Activated CD4-positive, alpha-beta T cell treated with anti-CD3 and anti-CD28 coated beads for 4 hours (primary cell): ENCODE results near the gene ADNP2.

Source experiments
- DNase-seq, 2 donors: peaks; one replicate each; pipeline ENCODE4 v3.0.0-alpha.2; 2020

Gene ADNP2, protein sequence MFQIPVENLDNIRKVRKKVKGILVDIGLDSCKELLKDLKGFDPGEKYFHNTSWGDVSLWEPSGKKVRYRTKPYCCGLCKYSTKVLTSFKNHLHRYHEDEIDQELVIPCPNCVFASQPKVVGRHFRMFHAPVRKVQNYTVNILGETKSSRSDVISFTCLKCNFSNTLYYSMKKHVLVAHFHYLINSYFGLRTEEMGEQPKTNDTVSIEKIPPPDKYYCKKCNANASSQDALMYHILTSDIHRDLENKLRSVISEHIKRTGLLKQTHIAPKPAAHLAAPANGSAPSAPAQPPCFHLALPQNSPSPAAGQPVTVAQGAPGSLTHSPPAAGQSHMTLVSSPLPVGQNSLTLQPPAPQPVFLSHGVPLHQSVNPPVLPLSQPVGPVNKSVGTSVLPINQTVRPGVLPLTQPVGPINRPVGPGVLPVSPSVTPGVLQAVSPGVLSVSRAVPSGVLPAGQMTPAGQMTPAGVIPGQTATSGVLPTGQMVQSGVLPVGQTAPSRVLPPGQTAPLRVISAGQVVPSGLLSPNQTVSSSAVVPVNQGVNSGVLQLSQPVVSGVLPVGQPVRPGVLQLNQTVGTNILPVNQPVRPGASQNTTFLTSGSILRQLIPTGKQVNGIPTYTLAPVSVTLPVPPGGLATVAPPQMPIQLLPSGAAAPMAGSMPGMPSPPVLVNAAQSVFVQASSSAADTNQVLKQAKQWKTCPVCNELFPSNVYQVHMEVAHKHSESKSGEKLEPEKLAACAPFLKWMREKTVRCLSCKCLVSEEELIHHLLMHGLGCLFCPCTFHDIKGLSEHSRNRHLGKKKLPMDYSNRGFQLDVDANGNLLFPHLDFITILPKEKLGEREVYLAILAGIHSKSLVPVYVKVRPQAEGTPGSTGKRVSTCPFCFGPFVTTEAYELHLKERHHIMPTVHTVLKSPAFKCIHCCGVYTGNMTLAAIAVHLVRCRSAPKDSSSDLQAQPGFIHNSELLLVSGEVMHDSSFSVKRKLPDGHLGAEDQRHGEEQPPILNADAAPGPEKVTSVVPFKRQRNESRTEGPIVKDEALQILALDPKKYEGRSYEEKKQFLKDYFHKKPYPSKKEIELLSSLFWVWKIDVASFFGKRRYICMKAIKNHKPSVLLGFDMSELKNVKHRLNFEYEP

DNA sequence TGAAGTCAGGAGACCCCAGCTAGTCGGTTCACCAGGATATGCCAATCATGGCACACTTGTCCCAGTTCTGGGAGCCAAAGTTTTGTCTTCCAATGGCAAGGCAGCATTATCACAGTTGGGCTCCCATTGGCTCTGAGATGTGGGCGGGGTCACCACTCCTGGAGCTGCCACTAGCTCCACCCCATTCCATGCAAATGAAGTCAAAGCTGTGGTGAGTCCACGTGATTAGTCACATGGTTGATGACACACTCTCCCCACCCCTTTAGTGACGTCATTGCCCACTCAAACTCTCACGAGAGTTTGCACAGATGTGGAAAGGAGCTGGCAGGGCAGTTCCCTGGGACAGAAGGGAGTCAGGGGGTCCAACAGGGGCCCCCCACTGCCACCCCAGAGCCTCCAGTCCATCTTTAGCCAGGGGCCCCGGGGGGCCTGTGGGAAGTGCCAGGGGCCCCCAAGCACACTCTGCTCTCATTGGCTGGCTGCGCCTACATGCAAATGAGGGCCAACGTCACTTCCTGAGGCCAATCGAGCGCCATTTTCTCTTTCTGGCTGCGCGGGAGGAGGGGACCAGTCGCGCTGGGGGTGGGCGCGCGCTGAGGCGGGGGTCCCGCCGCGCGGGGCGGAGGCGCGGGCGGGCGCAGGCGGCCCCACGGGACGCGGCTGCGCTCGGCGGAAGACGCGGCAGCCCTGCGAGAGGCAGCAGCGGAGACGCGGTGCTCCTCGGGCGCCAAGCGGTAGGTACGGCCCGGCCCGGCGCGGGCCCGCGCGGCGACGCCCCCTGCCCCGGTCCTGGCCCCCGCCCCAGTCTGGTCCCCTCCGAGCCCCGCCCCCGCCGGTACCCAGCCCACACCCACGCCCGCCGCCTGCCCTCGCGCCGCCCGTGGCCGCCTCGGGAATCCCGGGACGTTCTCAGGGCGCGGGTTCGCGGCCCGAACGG lies at the start of gene ADNP2:
TSS of gene ADNP2 (plus strand) at position 524 of the 937 bp plus-strand sequence. CDS start 8,281 bp downstream, outside the sequence.
- DNase-seq: peak; percentile 83 to 85

DNA sequence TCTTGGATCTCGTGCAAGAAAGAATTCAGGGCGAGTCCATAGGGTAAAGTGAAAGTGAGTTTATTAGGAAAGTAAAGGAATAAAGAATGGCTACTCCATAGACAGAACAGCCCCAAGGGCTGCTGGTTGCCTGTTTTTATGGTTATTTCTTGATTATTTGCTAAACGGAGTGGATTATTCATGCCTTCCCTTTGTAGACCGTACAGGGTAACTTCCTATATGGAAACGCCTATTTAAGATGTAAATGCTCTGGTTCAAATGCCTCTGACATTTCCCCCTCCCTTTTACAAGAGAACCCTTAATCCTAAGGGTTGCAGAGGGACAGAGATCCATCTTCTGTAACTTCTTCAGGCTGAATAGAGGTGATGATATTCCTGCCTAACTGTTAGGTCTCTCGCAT lies 49.1 kb upstream of the ADNP2 start:
- no peak for DNase-seq

DNA sequence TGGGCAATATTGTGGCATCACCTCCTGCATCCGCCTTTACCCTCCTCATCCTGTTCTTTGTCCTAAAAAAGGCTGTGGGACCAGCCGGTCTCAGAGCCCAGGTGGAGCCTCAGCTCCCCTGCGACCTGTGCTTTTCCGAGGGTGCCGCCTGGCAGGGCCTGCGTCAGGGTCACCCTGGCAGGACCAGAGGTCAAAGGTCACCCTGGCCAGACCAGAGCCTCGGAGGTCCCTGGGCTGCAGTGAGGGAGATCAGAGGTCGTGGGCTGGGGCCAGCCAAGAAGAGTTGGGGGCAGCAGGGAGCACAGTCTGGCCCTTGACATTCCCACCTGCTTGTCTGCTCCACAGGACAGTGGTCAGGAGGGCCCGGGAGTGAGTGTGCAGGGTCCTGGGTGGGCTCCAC lies 43.4 kb upstream of the ADNP2 start:
- no peak for DNase-seq

DNA sequence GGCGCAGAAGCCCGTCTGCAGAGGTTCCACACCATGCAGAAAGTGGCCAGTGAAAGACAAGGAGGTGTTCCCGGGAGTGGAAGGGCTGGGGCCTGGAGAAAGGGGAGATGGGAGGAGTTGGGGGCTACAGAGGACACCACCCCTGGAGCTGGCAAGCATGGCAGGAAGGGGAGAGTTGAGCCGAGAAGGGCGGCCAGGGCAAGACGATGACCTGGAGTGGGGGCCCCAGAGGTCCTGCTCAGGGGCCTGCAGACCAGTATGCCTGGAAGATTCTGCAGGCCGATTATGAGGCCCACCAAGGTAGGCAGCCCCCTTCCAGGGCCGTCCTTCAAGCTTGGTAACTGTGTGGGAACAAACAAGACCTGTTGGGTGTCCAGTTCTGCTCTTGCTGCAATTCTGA lies 41.7 kb upstream of the ADNP2 start:
- DNase-seq: no peak

DNA sequence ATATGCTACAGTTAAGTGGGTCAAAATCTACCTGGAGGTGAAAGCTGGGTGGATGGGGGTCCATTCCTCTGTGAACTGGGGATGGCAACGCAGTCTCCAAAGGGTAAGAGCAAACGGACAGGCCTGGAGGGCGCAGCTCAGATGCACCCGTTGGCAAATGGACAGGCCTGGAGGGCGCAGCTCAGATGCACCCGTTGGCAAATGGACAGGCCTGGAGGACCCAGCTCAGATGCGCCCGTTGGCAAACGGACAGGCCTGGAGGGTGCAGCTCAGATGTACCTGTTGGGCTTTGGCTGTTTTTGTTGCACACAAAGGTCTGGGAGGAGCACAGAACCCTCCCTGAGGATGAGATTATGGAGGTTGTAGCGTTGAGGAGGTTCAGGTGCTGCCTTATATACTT lies 41.2 kb upstream of the ADNP2 start:
- no peak for DNase-seq

DNA sequence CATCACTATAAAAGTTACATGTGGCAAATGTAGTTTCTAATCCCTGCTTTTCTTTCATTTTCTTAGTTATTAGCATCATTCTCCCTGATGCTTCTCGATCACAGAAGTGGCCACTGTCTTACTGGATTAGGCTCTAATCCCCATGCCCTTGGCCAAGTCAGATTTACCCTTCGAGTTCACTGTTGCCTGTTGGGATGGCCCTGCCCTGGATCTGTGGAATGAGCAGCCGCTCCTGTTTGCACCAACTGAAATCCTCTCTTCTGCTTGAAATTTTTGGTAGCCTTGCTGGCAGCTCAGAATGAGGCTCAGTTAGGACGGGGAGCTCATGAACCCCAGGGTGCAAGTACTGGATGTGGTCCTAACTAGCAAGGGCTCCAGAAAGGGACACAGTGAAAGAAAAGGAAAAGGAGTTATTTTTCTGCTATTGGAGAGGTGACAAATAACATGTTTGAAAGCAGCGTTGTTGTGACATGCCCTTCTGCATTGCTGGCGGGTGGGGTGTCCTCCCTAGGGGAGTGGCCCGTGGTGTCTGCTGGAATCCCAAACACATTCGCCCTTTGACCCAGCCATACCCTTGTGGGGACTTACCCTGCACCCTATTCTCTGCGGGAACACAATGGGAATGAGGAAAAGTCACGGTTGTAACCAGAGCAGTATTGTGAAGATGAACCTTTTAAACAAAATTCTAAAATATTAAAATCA lies 40.3 kb upstream of the ADNP2 start:
- no peak for DNase-seq

DNA sequence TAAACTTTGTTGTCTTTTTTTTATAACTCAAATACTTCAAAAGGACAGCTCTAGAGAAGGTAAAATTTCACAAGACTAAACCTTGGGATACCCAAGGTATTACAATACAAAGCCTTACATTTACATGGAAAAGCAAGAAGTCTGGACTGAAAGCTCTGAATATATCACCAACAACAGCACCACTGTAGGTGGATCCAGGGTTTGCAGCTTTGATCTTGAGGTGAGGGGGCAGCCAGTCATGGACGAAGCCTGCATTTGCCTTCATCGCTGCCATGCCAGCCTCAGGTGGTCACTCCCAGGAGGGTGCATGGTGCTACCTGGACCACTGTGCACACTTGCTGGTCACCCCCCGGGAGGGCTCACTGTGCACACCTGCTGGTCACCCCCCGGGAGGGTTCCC lies 38.2 kb upstream of the ADNP2 start:
- DNase-seq: no peak

DNA sequence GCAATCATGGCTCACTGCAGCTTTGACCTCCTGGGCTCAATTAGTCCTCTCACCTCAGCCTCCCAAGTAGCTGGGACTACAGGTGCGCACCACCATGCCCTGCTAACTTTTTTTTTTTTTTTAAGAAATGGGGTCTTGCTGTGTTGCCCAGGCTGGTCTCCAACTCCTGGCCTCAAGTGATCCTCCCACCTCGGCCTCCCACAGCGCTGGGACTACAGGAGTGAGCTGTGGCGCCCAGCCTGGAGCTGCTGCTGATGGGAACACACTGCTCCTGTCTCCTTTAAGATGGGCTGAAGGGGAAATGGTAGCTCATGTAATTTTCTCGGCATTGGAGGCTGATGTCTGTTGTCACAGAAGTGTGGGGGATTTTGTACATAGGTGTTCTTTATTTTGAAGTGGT lies 34.9 kb upstream of the ADNP2 start:
- DNase-seq: no peak

DNA sequence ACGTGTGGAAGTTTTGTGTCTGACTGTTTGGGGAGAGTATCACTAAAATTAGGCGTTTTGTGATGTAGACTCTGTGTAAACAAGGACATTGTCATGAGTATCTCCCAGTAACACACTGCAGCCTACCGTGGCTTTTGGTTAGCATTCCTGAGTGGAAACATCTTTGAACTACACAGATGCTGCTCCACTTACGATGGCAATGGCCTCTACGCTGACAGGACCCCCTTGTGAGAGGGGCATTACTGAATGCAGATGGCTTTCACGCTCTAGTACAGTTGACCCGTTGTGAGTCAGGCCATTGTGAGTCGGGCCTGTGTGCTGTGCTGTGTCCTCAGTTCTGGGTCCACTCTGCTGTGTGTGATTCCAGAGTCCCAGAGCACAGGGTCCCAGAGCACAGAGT lies 34.4 kb upstream of the ADNP2 start:
- DNase-seq: no peak

DNA sequence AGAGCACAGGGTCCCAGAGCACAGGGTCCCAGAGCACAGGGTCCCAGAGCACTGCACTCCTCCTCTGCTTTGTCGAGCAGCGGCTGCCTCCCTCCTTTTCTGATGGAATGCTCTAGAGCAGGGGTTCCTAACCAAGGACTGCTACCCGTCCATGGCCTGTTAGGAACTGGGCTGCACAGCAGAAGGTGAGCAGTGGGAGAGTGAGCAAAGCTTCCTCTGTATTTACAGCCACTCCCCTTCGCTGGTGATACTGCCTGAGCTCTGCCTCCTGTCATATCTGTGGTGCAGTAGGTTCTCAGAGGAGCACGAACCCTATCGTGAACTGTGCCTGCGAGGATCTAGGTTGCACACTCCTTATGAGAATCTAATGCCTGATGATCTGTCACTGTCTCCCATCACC lies 33.1 kb upstream of the ADNP2 start:
- no peak for DNase-seq

DNA sequence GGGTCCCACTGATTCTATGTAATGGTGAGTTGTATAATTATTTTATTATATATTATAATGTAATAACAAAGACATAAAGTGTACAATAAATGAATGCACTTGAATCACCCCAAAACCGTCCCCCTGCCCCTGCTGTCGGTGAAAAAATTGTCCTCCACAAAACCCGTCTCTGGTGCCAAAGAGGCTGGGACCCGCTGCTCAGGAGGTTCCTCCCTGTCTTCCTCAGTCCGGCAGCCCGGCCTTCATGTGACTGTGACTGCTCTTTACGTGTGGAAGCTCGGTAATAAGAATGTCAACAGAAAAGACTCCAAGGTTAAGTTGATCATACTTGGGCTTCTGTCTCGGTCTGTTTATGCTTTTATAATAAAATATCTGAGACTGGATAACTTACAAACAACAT lies 32.7 kb upstream of the ADNP2 start:
- DNase-seq: no peak

DNA sequence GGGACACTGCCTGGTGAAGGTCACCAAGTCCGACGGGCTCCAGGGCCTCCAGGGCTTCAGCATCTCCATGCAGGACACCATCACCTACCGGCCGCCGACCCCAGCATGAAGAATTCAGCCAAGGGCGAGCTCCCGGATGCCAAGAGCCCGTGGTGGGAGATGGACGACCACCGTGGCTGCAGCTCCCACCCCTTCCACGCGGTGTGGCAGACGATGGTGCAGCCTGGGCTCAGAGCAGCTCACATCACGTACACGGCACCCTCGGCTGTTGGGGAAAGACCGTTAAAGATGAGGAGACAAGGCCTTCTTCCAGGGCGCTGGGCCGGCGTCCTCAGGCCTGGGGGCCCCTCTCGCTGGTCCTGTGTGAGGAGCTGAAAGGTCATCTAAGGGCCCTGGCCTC lies 31.2 kb upstream of the ADNP2 start:
- no peak for DNase-seq

DNA sequence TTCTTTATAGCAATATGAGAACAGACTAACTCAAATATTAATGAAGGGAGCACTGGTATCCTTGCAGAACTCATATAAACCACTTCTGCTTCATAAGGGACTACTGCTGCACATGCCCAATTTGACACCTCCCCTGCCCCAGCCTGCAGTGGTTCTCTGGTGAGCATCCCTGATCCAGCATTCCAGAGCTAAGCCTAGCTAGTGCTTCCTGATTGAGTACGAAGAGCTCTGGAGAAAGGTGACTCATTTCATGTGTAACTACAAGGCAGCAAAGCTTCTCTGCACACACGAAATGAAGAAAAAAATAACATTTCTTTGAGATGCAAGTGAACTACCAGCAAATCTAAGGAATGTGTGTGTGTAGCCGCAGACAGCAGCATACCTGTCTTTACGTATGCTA lies 22.8 kb upstream of the ADNP2 start:
- DNase-seq: no peak

DNA sequence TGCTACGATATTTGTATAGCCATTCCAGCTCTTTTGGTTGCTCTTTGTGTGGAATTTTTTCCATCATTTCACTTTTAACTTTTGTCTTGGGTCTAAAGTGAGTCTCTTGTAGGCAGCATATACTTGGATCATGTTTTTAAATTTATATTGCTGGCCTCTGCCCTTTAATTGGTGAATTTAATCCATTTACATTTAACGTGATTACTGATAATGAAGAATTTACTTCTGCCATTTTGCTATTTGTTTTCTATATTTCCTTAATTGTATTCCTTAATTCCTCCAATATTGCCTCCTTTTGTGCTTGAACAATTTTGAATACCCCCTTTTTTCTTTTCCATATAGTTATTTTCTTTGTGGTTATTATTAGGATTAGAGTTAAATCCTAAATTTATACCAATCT lies 21.0 kb upstream of the ADNP2 start:
- no peak for DNase-seq

DNA sequence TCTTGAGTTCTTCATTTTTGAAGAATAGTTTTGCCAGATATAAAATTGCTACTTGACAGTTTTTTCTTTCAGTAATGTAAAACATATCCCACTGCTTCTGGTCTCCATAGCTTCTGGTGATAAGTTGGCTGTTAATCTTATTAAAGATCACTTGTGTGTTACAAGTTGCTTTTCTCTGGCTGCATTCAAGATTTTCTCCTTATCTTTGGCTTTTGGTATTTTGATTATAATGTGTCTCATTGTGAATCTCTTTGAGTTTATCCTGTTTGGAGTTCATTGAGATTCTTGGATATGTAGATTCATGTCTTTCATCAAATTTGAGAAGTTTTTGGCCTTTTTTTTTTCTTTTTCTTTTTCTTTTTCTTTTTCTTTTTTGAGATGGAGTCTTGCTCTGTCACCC lies 20.2 kb upstream of the ADNP2 start:
- DNase-seq: no peak

DNA sequence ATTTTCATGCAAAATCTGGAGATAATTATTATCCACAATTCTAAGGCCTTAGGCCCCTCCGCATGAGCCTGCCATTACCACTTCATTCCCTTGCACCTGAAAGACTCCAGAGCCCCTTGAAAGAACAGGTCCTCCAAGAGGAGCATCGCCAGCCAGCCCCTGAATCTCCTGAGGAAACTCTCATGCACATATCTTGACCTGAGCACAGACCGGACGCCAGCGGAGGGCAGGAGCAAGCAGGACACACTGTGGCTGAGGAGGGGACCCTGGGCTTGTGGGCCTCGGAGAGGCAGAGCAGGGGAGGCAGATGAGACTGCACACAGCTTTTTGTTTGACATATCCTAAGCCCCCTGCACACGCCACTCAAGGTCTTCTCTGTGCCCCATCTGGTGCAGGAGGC lies 13.6 kb upstream of the ADNP2 start:
- DNase-seq: no peak

DNA sequence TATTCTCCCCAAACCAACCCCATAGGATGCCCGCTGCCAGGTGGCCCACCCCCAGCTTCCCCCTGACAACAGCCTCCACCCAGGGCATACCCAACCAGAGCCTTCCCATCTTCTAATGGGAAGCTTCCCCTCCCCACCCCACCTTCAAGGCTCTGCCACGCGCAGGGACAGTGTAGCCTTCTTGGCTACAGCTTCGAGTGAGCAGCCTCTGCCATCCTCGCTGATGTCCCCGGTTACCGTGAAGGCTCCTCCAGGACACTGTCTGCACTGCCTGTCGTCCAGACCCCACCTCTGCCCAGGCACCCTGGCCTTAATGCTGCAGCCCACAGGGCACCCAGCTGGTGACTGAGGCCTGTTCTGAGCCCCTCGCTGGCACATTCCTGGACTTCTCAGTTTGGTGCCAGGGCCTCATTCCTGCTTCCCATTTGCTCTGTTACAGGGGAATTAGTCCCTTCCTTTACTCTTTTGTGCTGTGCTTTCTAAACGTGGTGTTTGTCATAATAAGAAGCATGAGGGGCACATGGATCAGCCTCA lies 13.0 kb upstream of the ADNP2 start:
- no peak for DNase-seq

DNA sequence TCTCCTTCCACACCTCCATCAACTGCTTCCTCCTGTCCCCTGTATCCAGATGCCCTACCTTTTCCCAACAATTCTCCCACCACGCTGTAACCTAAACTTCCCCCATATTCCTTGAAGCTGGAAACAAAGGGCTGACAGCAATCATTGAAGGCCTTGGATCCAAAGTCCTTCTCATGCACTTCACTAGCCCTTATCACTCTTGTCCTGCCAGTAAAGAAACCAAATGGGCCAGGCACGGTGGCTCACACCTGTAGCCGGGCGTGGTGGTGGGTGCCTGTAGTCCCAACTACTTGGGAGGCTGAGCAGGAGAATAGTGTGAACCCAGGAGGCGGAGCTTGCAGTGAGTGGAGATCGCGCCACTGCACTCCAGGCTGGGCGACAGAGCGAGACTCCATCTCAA lies 11.9 kb upstream of the ADNP2 start:
- no peak for DNase-seq

DNA sequence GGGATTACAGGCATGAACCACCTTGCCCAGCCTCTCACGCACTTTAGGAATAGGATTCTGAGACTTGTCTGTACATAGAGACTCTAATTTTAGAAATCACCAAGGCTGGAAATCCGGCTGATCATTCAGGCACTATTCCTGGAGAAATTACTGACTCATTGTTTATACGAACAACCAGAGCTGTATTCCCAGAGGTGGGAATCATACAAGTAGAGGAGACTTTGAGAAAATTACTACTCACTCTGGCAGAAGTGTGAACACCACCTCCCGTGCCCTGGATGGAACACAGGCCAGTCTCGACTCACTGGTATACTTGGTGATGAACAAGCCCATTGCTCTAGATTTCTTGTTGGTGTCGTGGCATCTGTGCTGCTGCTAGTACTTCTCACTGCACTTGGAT lies 5.8 kb upstream of the ADNP2 start:
- no peak for DNase-seq

DNA sequence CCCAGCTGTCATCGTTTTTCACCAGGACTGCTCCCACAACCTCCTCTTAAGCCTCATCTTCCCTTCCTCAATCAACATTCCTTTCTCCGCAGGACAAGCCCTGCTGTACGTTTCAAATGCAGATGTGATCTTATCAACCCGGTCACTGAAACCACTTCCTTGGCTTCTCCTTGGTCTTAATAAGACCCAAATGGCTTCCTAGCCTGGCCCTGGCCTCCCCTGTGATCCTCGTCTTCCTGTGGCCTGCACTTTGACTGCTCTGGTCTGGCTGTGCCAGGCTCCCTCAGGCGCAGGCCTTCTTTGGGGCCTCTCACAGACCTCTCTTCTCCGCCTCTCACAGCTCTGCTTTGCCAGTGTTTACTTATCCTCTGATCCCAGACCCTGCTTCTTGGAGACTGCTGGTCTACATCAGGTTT lies 4.7 kb upstream of the ADNP2 start:
- DNase-seq: no peak

DNA sequence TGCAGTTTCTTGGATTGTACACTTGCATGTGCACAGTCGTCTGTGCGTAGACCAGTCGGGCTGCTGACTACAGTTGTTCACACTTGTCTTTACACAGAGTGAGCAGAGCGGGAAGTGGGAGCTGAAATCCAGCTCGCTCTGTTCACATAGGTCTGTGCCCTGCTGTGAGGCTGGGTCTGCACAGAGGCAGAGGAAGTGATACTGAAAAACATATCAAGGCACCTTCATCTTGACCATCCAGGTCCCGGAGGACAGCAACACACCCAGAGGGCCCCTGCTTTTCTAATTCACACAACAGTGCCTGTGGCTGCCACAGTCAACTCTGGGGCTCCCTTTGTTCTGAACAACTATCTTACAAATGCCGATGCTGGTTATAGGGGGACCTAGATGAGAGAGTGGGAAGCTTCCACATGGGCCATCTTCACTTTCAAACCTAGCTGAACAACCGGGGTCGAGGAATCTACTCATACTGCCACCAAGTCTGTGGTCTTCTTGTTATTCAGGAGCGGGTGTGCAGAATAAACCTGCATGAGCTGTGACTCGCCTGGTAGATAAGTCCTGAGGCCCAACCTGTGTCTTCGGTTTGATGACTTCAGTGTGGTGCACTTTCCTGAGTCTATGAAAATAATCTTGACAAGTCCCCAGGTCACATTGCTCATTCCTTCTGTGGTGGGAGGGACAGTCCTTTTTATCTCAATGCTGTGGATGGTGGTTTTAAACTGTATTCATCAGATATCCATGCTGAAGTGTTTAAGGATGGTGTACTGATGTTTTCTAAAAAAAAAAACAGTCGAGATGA lies 3.5 kb upstream of the ADNP2 start:
- no peak for DNase-seq
